Lung microvascular endothelial cell (primary cell): ENCODE results near the gene TMEM178A. TPM values are rescaled to one million over a fixed set of nuclear protein-coding genes. Genes with fewer than 3 reads are reported as not detected.
A peak's percentile ranks its signal among the peaks of the same experiment; 100 is the strongest.
"Not testable (repeated sequence)": the region's sequence is repeated elsewhere in the genome, so short reads cannot be mapped to it uniquely, and the experiment has no call there.

Experiments used
- DNase-seq, 2 donors: peaks; one replicate each; pipeline versions ENCODE4 v3.0.0 to v3.0.0-alpha.2; 2010; ENCODE audit warnings: low read depth in 2 of 2
- total RNA-seq: library from RNA; depleted of rRNA; stranded (reverse); fragments of >200 nt; gene quantifications from 2 replicates; pipeline ENCODE4 v1.2.1, GENCODE V29; 2014

TMEM178A gene
- total RNA-seq = 0.22 TPM in 1 of 2 replicates, not detected in the other

GRCh38 chr2:39665811-39666490, at the start of gene TMEM178A:
TMEM178A (plus strand) TSS chr2:39665917; CDS start chr2:39665975, 58 bp downstream.
- DNase-seq = peak in 1 of 2 donors; percentile 6

GRCh38 chr2:39618236-39618635, 47.5 kb upstream of the TMEM178A start:
- no peak for DNase-seq

- no peak for DNase-seq
Measured at GRCh38 chr2:39618736-39619135, 47.0 kb upstream of the TMEM178A start.

GRCh38 chr2:39620067-39620466, 45.6 kb upstream of the TMEM178A start:
- peak; percentile 87 to 88 for DNase-seq

GRCh38 chr2:39621596-39621995, 44.1 kb upstream of the TMEM178A start:
- no peak for DNase-seq

- no peak for DNase-seq
Measured at GRCh38 chr2:39622860-39623259, 42.9 kb upstream of the TMEM178A start.

- DNase-seq = no peak
Measured at GRCh38 chr2:39623917-39624316, 41.8 kb upstream of the TMEM178A start.

GRCh38 chr2:39625193-39625926, 40.4 kb upstream of the TMEM178A start:
- DNase-seq = no peak

- DNase-seq = no peak
Measured at GRCh38 chr2:39625927-39626270, 39.8 kb upstream of the TMEM178A start.

GRCh38 chr2:39628346-39628745, 37.4 kb upstream of the TMEM178A start:
- not testable (repeated sequence) for DNase-seq

GRCh38 chr2:39629646-39630045, 36.1 kb upstream of the TMEM178A start:
- no peak for DNase-seq

- no peak for DNase-seq
Measured at GRCh38 chr2:39631256-39631655, 34.5 kb upstream of the TMEM178A start.

- DNase-seq = peak in 1 of 2 donors; percentile 44
Measured at GRCh38 chr2:39631718-39632117, 34.0 kb upstream of the TMEM178A start.

GRCh38 chr2:39632876-39633275, 32.8 kb upstream of the TMEM178A start:
- peak in 1 of 2 donors; percentile 5 for DNase-seq

- no peak for DNase-seq
Measured at GRCh38 chr2:39636306-39636705, 29.4 kb upstream of the TMEM178A start.

GRCh38 chr2:39638581-39638980, 27.1 kb upstream of the TMEM178A start:
- DNase-seq = no peak

- DNase-seq = no peak
Measured at GRCh38 chr2:39640107-39640506, 25.6 kb upstream of the TMEM178A start.

GRCh38 chr2:39640681-39641080, 25.0 kb upstream of the TMEM178A start:
- DNase-seq = no peak

GRCh38 chr2:39641635-39642034, 24.1 kb upstream of the TMEM178A start:
- DNase-seq = no peak

GRCh38 chr2:39642051-39642718, 23.5 kb upstream of the TMEM178A start:
- DNase-seq = peak; percentile 62 to 87

- no peak for DNase-seq
Measured at GRCh38 chr2:39645826-39646225, 19.9 kb upstream of the TMEM178A start.

GRCh38 chr2:39646267-39646666, 19.4 kb upstream of the TMEM178A start:
- no peak for DNase-seq
